K562 (cell line): ENCODE results near the gene ANGEL2. TPM values are rescaled to one million over a fixed set of nuclear protein-coding genes. Genes with fewer than 3 reads are reported as not detected.

Experiments used
- ATAC-seq: fragments of 200-7000 bp; cut with Tn5 transposase; 3 replicates; pipeline ENCODE4 v1.9.1; 2020; ENCODE audit warnings: moderate library complexity
- BruUV-seq: library from RNA; stranded (reverse); fragments of 400-500 nt; replicated peaks from 2 replicates; lab custom pipeline; 2021; lab: Mats Ljungman, UMichigan
- CTCF ChIA-PET: fragments of 300-600 bp; formaldehyde crosslinking; extraction: SDS; loops from one replicate; lab custom pipeline; 2021; ENCODE audit warnings: low intra/inter-chr PET ratio; lab: Yijun Ruan, JAX
- POLR2A ChIA-PET: fragments of 300-600, 350-650 bp; sonication (Branson Sonifier 250); formaldehyde crosslinking; extraction: SDS; loops from one replicate; lab custom pipeline; 2021; ENCODE audit warnings: antibody characterized with exemption, inconsistent platforms; lab: Yijun Ruan, JAX
- DNase-seq, 4 experiments: peaks; one replicate each; pipeline versions ENCODE4 v3.0.0 to v3.0.0-alpha.2; 2011 to 2018; ENCODE audit warnings: low spot score in 3 of 4, mixed read lengths in 3 of 4; ENCODE audit errors: extremely low read depth in 1 of 4
- FAIRE-seq: peaks from 2 replicates; lab custom pipeline; 2011; peaks lifted over from hg19 to GRCh38; lab: Jason Lieb, UNC
- H2AFZ ChIP-seq: 2 replicates; pipeline ENCODE4 v1.6.0; 2011; ENCODE audit warnings: low read depth, low read length, control low read depth, inconsistent platforms
- H3K27ac ChIP-seq: fragments of 200-600 bp; 3 replicates; pipeline ENCODE4 v1.8.0; 2011; ENCODE audit warnings: low read depth, mild to moderate bottlenecking, control low read depth, inconsistent platforms, low read length, moderate library complexity, mixed read lengths; ENCODE audit errors: extremely low read depth
- H3K27me3 ChIP-seq, 2 experiments: fragments of 300-600 bp in 1 of 2; 2 replicates in 1 of 2; 3 replicates in 1 of 2; pipeline versions ENCODE4 v1.6.0 to v1.8.0; 2011; ENCODE audit warnings: inconsistent platforms in 2 of 2, low read length in 2 of 2, mild to moderate bottlenecking in 1 of 2, mixed read lengths in 1 of 2, moderate library complexity in 1 of 2; ENCODE audit not compliant: control insufficient read depth in 2 of 2, insufficient read depth in 2 of 2
- H3K36me3 ChIP-seq: fragments of 300-600 bp; 3 replicates; pipeline ENCODE4 v1.8.0; 2011; ENCODE audit warnings: mild to moderate bottlenecking, low read length, inconsistent platforms; ENCODE audit not compliant: control insufficient read depth, insufficient read depth
- H3K4me1 ChIP-seq, 2 experiments: fragments of 200-600 bp in 1 of 2; replicated peaks in 1 of 2; 2 replicates in 1 of 2; 3 replicates in 1 of 2; pipeline versions ENCODE4 v1.5.1 to v1.8.0; 2011; ENCODE audit warnings: inconsistent platforms in 2 of 2, low read length in 2 of 2, mild to moderate bottlenecking in 1 of 2, mixed read lengths in 1 of 2, moderate library complexity in 1 of 2; ENCODE audit not compliant: control insufficient read depth in 2 of 2, insufficient read depth in 2 of 2
- H3K4me2 ChIP-seq: 2 replicates; pipeline ENCODE4 v1.6.1; 2011; ENCODE audit warnings: low read length, control low read depth, inconsistent platforms, mixed read lengths; ENCODE audit not compliant: insufficient read depth
- H3K4me3 ChIP-seq: fragments of 200-600 bp; sonication (generic), shearing (Covaris generic); 2 replicates; pipeline ENCODE4 v1.5.1; 2016; ENCODE audit warnings: control low read depth, inconsistent platforms
- H3K79me2 ChIP-seq: fragments of 200-600 bp; 3 replicates; pipeline ENCODE4 v1.8.0; 2011; ENCODE audit warnings: low read length, inconsistent platforms; ENCODE audit not compliant: control insufficient read depth, insufficient read depth
- H3K9ac ChIP-seq, 2 experiments: 2 replicates each; pipeline versions ENCODE4 v1.6.0 to v1.6.1; 2011; ENCODE audit warnings: low read depth in 2 of 2, low read length in 2 of 2, control low read depth in 1 of 2, inconsistent platforms in 1 of 2, mild to moderate bottlenecking in 1 of 2, mixed read lengths in 1 of 2; ENCODE audit not compliant: insufficient read depth in 1 of 2
- H3K9me1 ChIP-seq: one replicate; pipeline ENCODE4 v1.6.0; 2011; ENCODE audit warnings: inconsistent platforms, mild to moderate bottlenecking, low read length, moderate library complexity; ENCODE audit not compliant: control insufficient read depth, insufficient read depth
- H3K9me3 ChIP-seq: replicated peaks from 2 replicates; pipeline ENCODE4 v1.5.1; 2011; ENCODE audit warnings: low read depth, low read length, inconsistent platforms; ENCODE audit not compliant: control insufficient read depth, insufficient read depth
- H4K20me1 ChIP-seq: replicated peaks from 2 replicates; pipeline ENCODE4 v1.6.1; 2011; ENCODE audit warnings: low read length, inconsistent platforms, mixed read lengths; ENCODE audit not compliant: control insufficient read depth, insufficient read depth
- MTA1 ChIP-seq: fragments of 450-650 bp; IDR thresholded peaks from 2 replicates; pipeline ENCODE4 v1.6.1; 2017; ENCODE audit warnings: borderline replicate concordance
- PRDM10 ChIP-seq: fragments of 450-650 bp; IDR thresholded peaks from 2 replicates; pipeline ENCODE4 v1.6.1; 2018; ENCODE audit not compliant: partially characterized antibody
- WGBS: fragments of 100-300 bp; shearing (Covaris generic); methylation state at CpG from one replicate; pipeline ENCODE4 v1.1.6; 2016; ENCODE audit warnings: low coverage, mixed read lengths; ENCODE audit not compliant: insufficient coverage; ENCODE audit errors: missing lambda C conversion rate; 5-methylcytosine and 5-hydroxymethylcytosine counted together
- in situ Hi-C: fragments of 300-500 bp; cut with MboI; formaldehyde crosslinking; loops from 4 replicates; pipeline ENCODE4 v1.15.0; 2018; ENCODE audit warnings: inconsistent platforms, mixed read lengths
- intact Hi-C: fragments of 100-400 bp; cut with micrococcal nuclease; formaldehyde crosslinking; loops from 2 replicates; pipeline ENCODE4 v1.14.2; 2022
- polyA plus RNA-seq, 8 experiments: library from polyadenylated mRNA; depleted of rRNA in 4 of 8; stranded (reverse) in 5 of 8; unstranded in 3 of 8; fragments of >200 nt; fragmentation: Nextera tagmentation in 2 of 8; fragmentation: Illumina TruSeq in 1 of 8; extraction: Ambion mirVana in 2 of 8; extraction: Trizol in 1 of 8; gene quantifications; 2 replicates each; pipeline versions ENCODE4 v1.2.1 to v1.2.3, GENCODE V29; 2011 to 2014; ENCODE audit warnings: inconsistent platforms in 1 of 8, missing spikeins in 1 of 8
- total RNA-seq, 7 experiments: library from RNA; depleted of rRNA in 6 of 7; stranded (reverse); fragments of >200 nt in 6 of 7; fragmentation: Illumina TruSeq in 2 of 7; extraction: Trizol in 2 of 7; gene quantifications; 2 replicates each; pipeline versions ENCODE4 v1.2.1 to v1.2.3, GENCODE V29; 2011 to 2021; ENCODE audit warnings: low replicate concordance in 1 of 7

ANGEL2 gene
- total and polyA plus RNA-seq, 9 of the 15 experiments (the other 6 are each of a cell fraction or from before 2014, with no cell fraction given), result 6.8 to 34.6 (median 26.2) TPM

DNA sequence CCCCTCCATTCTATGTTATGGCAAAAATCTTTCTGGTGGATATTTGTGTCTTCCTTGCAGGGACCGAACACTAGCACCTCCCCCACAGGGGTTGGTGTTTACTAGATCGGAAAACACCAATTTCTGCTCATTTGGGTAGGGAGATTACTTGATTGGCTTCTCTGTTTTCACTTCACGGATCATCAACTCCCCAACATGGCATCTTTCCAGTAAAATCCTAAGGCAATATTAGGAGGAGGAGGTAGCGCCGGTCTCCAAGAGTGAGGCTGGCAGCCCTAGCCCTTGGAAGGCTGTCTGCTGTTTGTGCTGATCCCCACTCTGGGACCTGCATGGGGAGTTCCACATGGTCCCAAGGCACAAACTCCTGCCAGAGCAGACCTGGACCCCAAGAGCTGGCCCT, 53.2 kb downstream of the ANGEL2 start:
- Histone ChIP-seq H3K27me3 (peaks cover 53 to 81% of the 10 kb centered on the region in 2 experiments), H3K4me3 (no peak overlapping the region), H2AFZ (no peak overlapping the region), H3K9me1 (no peaks in the 10 kb centered on the region), H4K20me1 (peaks cover 3% of the 10 kb centered on the region), H3K9me3 (no peaks in the 10 kb centered on the region), H3K9ac (no peak overlapping the region), H3K4me2 (no peak overlapping the region), H3K27ac (no peak overlapping the region), H3K4me1 (peaks cover 0 to 4% of the 10 kb centered on the region in 2 experiments; a peak in 2 of 5 replicates), H3K79me2 (no peaks in the 10 kb centered on the region), H3K36me3 (no peaks in the 10 kb centered on the region)
- POLR2A ChIA-PET, result interaction anchor here (0.9 to 1.2 kb wide), 2 partner anchors 25 to 32 kb away, joined by 3 to 4 read pairs; no protein-coding TSS in a partner anchor
- peak; percentile 77 for TF ChIP-seq PRDM10
- no peak for TF ChIP-seq MTA1
- ATAC-seq (no peak), FAIRE-seq (no peak), DNase-seq (no peak)
- in situ Hi-C loops (no loop called here), intact Hi-C loops (no loop called here)
- BruUV-seq, result no TSS peak
- CTCF ChIA-PET, result no interaction called here
- WGBS, result 8% methylated on average over 5 of the region's 5 CpGs
